Daoy (cell line): Measurements from ENCODE around the gene OTULIN. TPM values are rescaled to one million over a fixed set of nuclear protein-coding genes. Genes with fewer than 3 reads are reported as not detected.

Experiments used
- DNase-seq: peaks from one replicate; pipeline ENCODE4 v3.0.0-alpha.2; 2015; ENCODE audit warnings: low read depth
- total RNA-seq: library from RNA; depleted of rRNA; stranded (reverse); fragments of >200 nt; shearing (Covaris generic); gene quantifications from 2 replicates; pipeline ENCODE4 v1.2.3, GENCODE V29; 2014

Gene OTULIN
- total RNA-seq, 1 experiment from 2014 or later: 13.6 TPM

GRCh38 chr5:14720236-14720923, 55.9 kb downstream of the OTULIN start:
- peak; percentile 21 for DNase-seq

- no peak for DNase-seq
These were observed 57.6 kb downstream of the OTULIN start for GRCh38 chr5:14721990-14722656.

- no peak for DNase-seq
These were observed 58.4 kb downstream of the OTULIN start for GRCh38 chr5:14722923-14723322.

- DNase-seq: no peak
These were observed 59.2 kb downstream of the OTULIN start for GRCh38 chr5:14723701-14724132.

- no peak for DNase-seq
These were observed 60.1 kb downstream of the OTULIN start for GRCh38 chr5:14724633-14725032.

GRCh38 chr5:14726066-14726838, 61.7 kb downstream of the OTULIN start:
- no peak for DNase-seq

GRCh38 chr5:14727428-14727865, 62.9 kb downstream of the OTULIN start:
- DNase-seq: peak; percentile 76

GRCh38 chr5:14727928-14728458, 63.5 kb downstream of the OTULIN start:
- no peak for DNase-seq

- no peak for DNase-seq
These were observed 64.0 kb downstream of the OTULIN start for GRCh38 chr5:14728459-14728938.

GRCh38 chr5:14729448-14730385, 65.2 kb downstream of the OTULIN start:
- DNase-seq: no peak

- no peak for DNase-seq
These were observed 65.9 kb downstream of the OTULIN start for GRCh38 chr5:14730466-14730865.

GRCh38 chr5:14730881-14731280, 66.4 kb downstream of the OTULIN start:
- no peak for DNase-seq

GRCh38 chr5:14732991-14733390, 68.5 kb downstream of the OTULIN start:
- DNase-seq: no peak

- no peak for DNase-seq
These were observed 69.1 kb downstream of the OTULIN start for GRCh38 chr5:14733661-14734060.

GRCh38 chr5:14734396-14734795, 69.9 kb downstream of the OTULIN start:
- no peak for DNase-seq

- no peak for DNase-seq
These were observed 71.4 kb downstream of the OTULIN start for GRCh38 chr5:14735944-14736343.

GRCh38 chr5:14737291-14737690, 72.8 kb downstream of the OTULIN start:
- no peak for DNase-seq

GRCh38 chr5:14738050-14738449, 73.5 kb downstream of the OTULIN start:
- no peak for DNase-seq

GRCh38 chr5:14739538-14739937, 75.0 kb downstream of the OTULIN start:
- peak; percentile 62 for DNase-seq

- no peak for DNase-seq
These were observed 75.5 kb downstream of the OTULIN start for GRCh38 chr5:14739981-14740380.

- no peak for DNase-seq
These were observed 76.6 kb downstream of the OTULIN start for GRCh38 chr5:14741131-14741530.
